Vagina (tissue), 2 donors: ENCODE measurements around the gene ITSN1.

Source experiments
- POLR2A ChIP-seq, 2 donors: fragments of 450-650 bp; IDR thresholded peaks; one replicate each; pipeline ENCODE4 v1.6.1; 2017; ENCODE audit warnings: antibody characterized with exemption in 2 of 2, mild to moderate bottlenecking in 2 of 2, moderate library complexity in 2 of 2
- TF ChIP-seq, protein P1 (sequence below), 3 experiments: fragments of 450-650 bp in 2 of 3; fragments of 200-600 bp in 1 of 3; sonication (generic) in 1 of 3; IDR thresholded peaks; one replicate each; pipeline ENCODE4 v1.5.1; 2017 to 2019; ENCODE audit warnings: antibody characterized with exemption in 3 of 3, mild to moderate bottlenecking in 2 of 3, moderate library complexity in 2 of 3

DNA sequence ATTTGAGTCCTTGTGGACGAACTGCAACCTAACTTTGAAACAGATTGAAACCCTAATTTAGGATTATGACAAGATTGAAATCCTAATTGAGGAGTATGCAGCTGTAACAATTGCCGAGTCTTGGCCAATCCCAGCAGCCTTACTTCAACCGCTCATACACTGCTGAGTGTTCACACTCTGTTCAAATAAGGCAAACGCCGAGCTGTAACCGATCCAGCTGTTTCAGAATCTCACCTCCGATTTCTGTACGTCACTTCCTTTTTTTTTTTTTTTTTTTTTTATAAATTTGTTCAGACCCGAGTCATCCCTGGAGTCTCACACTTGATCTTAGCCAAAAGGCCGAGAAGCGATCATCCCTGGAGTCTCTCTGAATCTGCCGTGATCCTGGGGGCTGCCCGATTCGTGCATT is 295.6 kb downstream of the ITSN1 start:
- TF ChIP-seq, protein P1, sequence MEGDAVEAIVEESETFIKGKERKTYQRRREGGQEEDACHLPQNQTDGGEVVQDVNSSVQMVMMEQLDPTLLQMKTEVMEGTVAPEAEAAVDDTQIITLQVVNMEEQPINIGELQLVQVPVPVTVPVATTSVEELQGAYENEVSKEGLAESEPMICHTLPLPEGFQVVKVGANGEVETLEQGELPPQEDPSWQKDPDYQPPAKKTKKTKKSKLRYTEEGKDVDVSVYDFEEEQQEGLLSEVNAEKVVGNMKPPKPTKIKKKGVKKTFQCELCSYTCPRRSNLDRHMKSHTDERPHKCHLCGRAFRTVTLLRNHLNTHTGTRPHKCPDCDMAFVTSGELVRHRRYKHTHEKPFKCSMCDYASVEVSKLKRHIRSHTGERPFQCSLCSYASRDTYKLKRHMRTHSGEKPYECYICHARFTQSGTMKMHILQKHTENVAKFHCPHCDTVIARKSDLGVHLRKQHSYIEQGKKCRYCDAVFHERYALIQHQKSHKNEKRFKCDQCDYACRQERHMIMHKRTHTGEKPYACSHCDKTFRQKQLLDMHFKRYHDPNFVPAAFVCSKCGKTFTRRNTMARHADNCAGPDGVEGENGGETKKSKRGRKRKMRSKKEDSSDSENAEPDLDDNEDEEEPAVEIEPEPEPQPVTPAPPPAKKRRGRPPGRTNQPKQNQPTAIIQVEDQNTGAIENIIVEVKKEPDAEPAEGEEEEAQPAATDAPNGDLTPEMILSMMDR (IDR thresholded peaks at IDR 0.05): no peak
- no peak for TF ChIP-seq POLR2A (IDR thresholded peaks at IDR 0.05)
